ENCODE measurements around the gene BMAL1. TPM values are rescaled to one million over a fixed set of nuclear protein-coding genes. Genes with fewer than 3 reads are reported as not detected.

Gene BMAL1
- total RNA-seq, 1 experiment from 2014 or later: 3.3 TPM

GRCh38 chr11:13268791-13269190 lies 8.8 kb upstream of the BMAL1 start:
- H3K27ac Mint-ChIP-seq: no peak overlapping the region
- Histone ChIP-seq H3K4me2 (ENCODE audit: insufficient read depth, insufficient read length, low read length) (no peak overlapping the region), H4K8ac (replicated peaks; ENCODE audit: insufficient read length, low read depth, low read length) (no peak overlapping the region), H2BK12ac (ENCODE audit: insufficient read length, low read depth, low read length) (no peak overlapping the region), H2BK120ac (ENCODE audit: low read depth, low read length, poor library complexity, severe bottlenecking) (no peak overlapping the region), H3T11ph (ENCODE audit: low read length) (no peak overlapping the region), H2AFZ (ENCODE audit: low read length) (no peak overlapping the region), H3K79me1 (ENCODE audit: insufficient read depth, low read depth, low read length, poor library complexity, severe bottlenecking) (no peaks in the 10 kb centered on the region), H2AK5ac (ENCODE audit: insufficient read length, low read length) (no peak overlapping the region), H4K91ac (ENCODE audit: insufficient read length, low read depth, low read length) (no peak overlapping the region), H3K18ac (ENCODE audit: insufficient read length, low read depth, low read length) (no peak overlapping the region), H2BK15ac (ENCODE audit: low read depth, low read length) (no peak overlapping the region), H4K20me1 (ENCODE audit: control insufficient read depth, insufficient read depth, insufficient read length) (no peaks in the 10 kb centered on the region), H2BK20ac (ENCODE audit: low read depth, low read length, poor library complexity, severe bottlenecking) (no peak overlapping the region), H3K23me2 (ENCODE audit: insufficient read length, low read depth, low read length, poor library complexity, severe bottlenecking) (no peaks in the 10 kb centered on the region), H3K9ac (ENCODE audit: extremely low read depth, insufficient read length, low read length) (no peak overlapping the region), H3K4me1 (ENCODE audit: insufficient read depth, low read length) (no peaks in the 10 kb centered on the region), H4K5ac (ENCODE audit: insufficient read length, low read depth, low read length) (no peak overlapping the region), H3K9me3 (ENCODE audit: control insufficient read depth, low read depth, low read length) (no peaks in the 10 kb centered on the region), H3K14ac (ENCODE audit: insufficient read depth, low read length) (no peak overlapping the region), H3K79me2 (ENCODE audit: insufficient read depth, low read length) (no peaks in the 10 kb centered on the region), H3K27ac (ENCODE audit: insufficient read length, low read depth, low read length) (no peak overlapping the region), H3K4ac (ENCODE audit: low read depth, low read length) (no peak overlapping the region), H3K27me3 (ENCODE audit: insufficient read depth, low read length) (no peaks in the 10 kb centered on the region; the same call in 1 of the 2 replicates), H2BK5ac (ENCODE audit: insufficient read length, low read length) (no peak overlapping the region), H3K23ac (ENCODE audit: insufficient read length, low read depth, low read length) (no peak overlapping the region), H3K56ac (ENCODE audit: insufficient read length, low read depth, low read length) (no peak overlapping the region)
- H3K4me3 Mint-ChIP-seq: no peak overlapping the region
- peaks cover 41% of the 10 kb centered on the region for H3K27me3 Mint-ChIP-seq (ENCODE audit: low read depth)
- no peaks in the 10 kb centered on the region for H3K36me3 Mint-ChIP-seq (ENCODE audit: insufficient read depth in 1 of 3, low read depth in 3 of 3)
- no peak for TF ChIP-seq CTCF (conservative IDR thresholded peaks at IDR 0.05)
- H3K4me1 Mint-ChIP-seq: peaks cover 3 to 7% of the 10 kb centered on the region in 2 experiments; a peak in 3 of 4 replicates
- no peaks in the 10 kb centered on the region for H3K9me3 Mint-ChIP-seq
- no peak for DNase-seq
